Measurements from ENCODE around the gene MRFAP1. TPM values are rescaled to one million over a fixed set of nuclear protein-coding genes. Genes with fewer than 3 reads are reported as not detected.
"Not testable (repeated sequence)": the region's sequence is repeated elsewhere in the genome, so short reads cannot be mapped to it uniquely, and the experiment has no call there.

Gene MRFAP1
- total RNA-seq, 2 donors from 2014 or later: 148 to 153 TPM

DNA sequence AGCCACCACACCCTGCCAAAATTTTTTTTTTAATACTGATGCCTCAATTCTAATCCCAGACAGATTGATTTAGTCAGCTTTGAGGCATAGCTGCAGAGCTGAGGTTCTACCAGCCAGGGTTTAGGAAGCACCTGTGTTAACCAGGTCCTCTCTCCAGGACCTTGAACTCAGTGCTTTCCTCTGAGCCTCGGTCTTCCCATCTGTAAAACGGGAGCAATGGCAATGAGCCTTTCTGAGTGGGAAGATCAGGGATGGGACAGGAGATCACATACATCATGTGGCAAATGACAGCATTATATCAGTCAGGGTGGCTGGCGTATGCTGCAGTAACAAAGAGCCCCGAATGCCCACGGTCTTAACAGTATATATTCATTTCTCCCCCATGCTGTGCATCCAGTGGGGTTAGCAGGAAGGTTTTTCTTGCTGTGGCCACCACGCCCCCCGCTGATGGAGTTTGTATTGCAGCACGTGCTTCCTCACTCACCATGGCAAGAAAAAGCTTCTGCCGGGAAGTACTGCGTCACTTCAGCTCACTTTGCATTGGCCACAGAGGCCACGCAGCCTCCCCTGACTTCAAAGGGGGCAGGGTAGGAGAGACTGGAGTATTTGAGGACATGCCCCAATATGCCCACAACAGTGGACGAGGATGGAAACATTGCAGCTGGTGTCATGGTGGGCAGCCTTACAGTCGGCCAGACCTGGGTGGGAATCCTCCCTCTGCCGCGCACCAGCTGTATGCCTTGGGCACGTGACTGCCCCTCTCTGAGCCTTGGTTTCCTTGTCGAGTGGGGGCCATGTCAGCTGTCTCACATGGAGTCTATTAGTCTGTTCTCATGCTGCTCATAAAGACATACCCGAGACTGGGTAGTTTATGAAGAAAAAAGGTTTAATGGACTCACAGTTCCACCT is 24.1 kb upstream of the MRFAP1 start:
- no peak overlapping the region for H3K27ac Mint-ChIP-seq
- ATAC-seq (replicated peaks in 1 of 2) (no peak), DNase-seq (no peak)
- no peaks in the 10 kb centered on the region for H3K4me1 Mint-ChIP-seq (ENCODE audit: low read depth)
- peaks cover 2 to 10% of the 10 kb centered on the region in 2 donors for H3K36me3 Mint-ChIP-seq (ENCODE audit: insufficient read depth in 2 of 2)
- H3K27me3 Mint-ChIP-seq (ENCODE audit: low read depth): no peaks in the 10 kb centered on the region
- no peak overlapping the region for H3K4me3 Mint-ChIP-seq
- H3K9me3 Mint-ChIP-seq: no peaks in the 10 kb centered on the region

DNA sequence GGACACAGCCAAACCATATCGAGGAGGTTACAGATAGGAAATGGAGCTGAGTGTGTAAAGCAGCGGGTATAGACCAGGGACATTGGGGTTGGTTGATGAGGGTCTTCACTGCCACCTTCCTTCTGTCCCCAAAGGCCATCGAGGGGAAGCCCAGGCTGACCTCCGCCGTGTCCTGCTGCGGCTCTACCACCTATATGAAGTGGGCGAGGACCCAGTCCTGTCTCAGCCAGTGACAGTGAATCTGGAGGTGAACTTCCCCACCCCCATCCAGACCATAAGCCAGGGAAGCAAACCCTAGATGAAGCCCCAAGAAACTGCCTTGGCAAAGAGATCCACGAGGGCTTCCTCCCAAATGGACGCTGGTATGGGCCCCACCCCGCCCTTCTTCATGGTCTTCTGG is 23.2 kb upstream of the MRFAP1 start:
- DNase-seq (no peak), ATAC-seq (replicated peaks in 1 of 2) (no peak)
- no peaks in the 10 kb centered on the region for H3K27me3 Mint-ChIP-seq (ENCODE audit: low read depth)
- H3K27ac Mint-ChIP-seq: no peak overlapping the region
- H3K4me3 Mint-ChIP-seq: no peak overlapping the region
- no peaks in the 10 kb centered on the region for H3K4me1 Mint-ChIP-seq (ENCODE audit: low read depth)
- H3K36me3 Mint-ChIP-seq (ENCODE audit: insufficient read depth in 2 of 2): peaks cover 2 to 12% of the 10 kb centered on the region in 2 donors
- no peaks in the 10 kb centered on the region for H3K9me3 Mint-ChIP-seq

DNA sequence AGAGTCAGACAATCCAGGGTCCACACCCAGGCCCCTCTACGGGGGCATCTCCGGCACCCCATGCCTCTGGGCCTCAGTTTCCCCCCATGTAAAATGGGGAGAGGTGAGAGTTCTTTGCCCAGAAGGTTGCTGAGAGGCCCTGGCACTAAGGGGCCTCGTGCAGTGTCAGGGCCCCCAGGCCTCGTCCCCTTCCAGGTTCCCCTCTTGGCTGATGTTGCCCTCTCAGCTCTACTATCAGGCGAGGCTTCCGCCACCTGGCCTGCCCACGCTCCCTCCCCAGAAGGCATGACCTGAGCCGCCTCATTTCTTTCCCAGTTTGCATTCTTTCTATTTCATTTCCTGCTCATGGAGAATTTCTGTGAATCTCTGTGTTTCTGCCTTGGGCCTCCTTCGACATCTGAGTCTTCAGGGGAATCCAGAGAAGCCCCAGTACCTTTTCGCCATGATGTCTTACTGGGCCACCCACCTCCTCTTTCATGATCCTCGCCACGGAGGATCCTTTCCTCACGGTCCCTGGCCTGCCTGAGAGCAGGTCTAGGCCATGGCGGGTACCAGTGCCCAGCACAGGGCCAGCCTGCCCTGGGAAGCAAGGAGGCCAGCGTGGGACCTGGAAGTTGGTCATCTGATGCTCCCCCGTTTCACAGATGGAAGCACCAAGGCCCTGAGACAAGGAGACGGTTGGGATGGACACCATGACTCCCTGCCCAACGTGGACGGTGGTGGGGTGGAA is 21.9 kb upstream of the MRFAP1 start:
- H3K27ac Mint-ChIP-seq: no peak overlapping the region
- no peaks in the 10 kb centered on the region for H3K4me1 Mint-ChIP-seq (ENCODE audit: low read depth)
- H3K27me3 Mint-ChIP-seq (ENCODE audit: low read depth): no peaks in the 10 kb centered on the region
- DNase-seq (no peak), ATAC-seq (replicated peaks in 1 of 2) (no peak)
- H3K9me3 Mint-ChIP-seq: no peaks in the 10 kb centered on the region
- H3K36me3 Mint-ChIP-seq (ENCODE audit: insufficient read depth in 2 of 2): peaks cover 2 to 12% of the 10 kb centered on the region in 2 donors
- no peak overlapping the region for H3K4me3 Mint-ChIP-seq

DNA sequence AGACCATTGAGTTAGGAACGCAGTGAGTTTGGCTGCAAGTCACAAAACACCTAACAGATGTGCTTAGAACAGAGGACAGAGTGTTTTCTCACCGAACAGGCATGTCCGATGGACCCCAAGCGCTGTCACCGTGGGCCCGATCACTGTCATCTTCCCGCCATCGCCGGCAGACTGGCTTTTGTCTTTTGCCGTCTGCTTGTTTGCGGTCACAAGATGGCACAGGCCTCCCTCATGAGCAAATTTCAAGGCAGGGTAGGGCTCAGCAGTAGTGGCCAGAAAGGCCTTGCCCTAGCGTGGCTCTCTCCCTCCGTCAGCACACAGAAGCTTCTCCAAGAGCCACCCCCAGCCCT is 21.4 kb upstream of the MRFAP1 start:
- H3K9me3 Mint-ChIP-seq: no peaks in the 10 kb centered on the region
- no peak overlapping the region for H3K4me3 Mint-ChIP-seq
- ATAC-seq (replicated peaks in 1 of 2): no peak
- H3K36me3 Mint-ChIP-seq (ENCODE audit: insufficient read depth in 2 of 2): peaks cover 2 to 12% of the 10 kb centered on the region in 2 donors
- no peak for DNase-seq
- no peak overlapping the region for H3K27ac Mint-ChIP-seq
- no peaks in the 10 kb centered on the region for H3K4me1 Mint-ChIP-seq (ENCODE audit: low read depth)
- H3K27me3 Mint-ChIP-seq (ENCODE audit: low read depth): no peaks in the 10 kb centered on the region

DNA sequence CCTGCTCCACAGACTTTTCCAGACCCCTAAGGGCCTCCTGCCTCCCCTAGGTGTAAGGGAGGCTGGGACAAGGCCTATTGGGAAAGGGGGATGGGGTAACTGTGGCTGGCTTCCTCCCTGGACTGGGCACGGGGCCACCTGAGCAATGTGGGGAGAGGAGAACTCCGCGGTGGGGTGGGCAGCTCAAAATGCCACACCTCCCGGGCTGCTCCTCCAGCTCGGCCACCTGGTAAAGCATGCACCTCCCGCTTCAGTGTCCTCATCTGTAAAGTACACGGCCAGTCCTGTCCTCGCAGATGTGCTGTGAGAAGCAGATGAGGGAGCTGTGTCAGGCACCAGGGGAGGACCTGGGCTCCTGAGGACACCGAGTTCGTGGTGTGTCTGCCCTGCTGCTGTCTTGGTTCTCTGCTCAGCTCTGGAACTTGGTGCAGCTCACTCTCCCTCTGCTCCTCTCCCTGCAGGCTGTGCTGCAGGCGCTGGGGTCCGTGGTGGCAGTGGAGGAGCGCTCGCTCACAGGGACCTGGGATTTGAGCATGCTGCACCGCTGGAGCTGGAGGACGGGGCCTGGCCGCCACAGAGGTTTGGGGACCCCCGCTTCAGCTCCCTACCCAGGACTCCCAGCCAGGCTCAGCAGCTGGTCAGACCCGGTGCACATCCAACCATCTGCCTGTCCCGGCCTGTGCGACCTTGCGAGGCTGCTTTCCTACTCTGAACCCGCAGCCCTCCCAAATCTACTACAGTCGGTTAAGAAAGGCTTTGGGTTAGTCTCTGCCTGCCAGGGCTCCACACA is 20.8 kb upstream of the MRFAP1 start:
- Mint-ChIP-seq H3K4me1 (ENCODE audit: low read depth) (no peaks in the 10 kb centered on the region), H3K36me3 (ENCODE audit: insufficient read depth in 2 of 2) (peaks cover 2 to 12% of the 10 kb centered on the region in 2 donors), H3K27me3 (ENCODE audit: low read depth) (no peaks in the 10 kb centered on the region), H3K9me3 (no peaks in the 10 kb centered on the region), H3K27ac (no peak overlapping the region), H3K4me3 (no peak overlapping the region)
- no peak for DNase-seq
- no peak for ATAC-seq (replicated peaks in 1 of 2)

DNA sequence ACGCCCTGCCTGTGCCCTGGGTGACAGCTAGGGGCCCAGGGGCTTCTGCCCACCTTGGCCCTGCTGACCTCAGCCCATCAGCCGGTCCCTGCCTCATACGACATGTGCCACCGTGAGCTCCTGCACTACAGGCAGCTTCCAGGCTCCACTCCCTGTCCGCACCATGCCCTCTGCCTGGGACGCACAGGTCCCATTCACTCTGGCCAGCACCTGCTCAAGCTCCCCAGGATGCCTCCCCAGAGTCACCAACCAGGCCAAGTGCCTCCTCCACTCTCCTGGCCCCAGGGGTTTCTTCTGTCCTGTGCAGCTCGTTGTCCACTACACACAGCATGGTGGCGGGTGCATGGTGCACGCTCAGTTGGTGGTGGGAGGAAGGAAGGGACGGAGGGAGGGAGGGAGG is 20.2 kb upstream of the MRFAP1 start:
- H3K4me1 Mint-ChIP-seq (ENCODE audit: low read depth): no peaks in the 10 kb centered on the region
- DNase-seq (no peak), ATAC-seq (replicated peaks in 1 of 2) (no peak)
- H3K4me3 Mint-ChIP-seq: no peak overlapping the region
- H3K27ac Mint-ChIP-seq: no peak overlapping the region
- peaks cover 2 to 12% of the 10 kb centered on the region in 2 donors for H3K36me3 Mint-ChIP-seq (ENCODE audit: insufficient read depth in 2 of 2)
- H3K9me3 Mint-ChIP-seq: no peaks in the 10 kb centered on the region
- H3K27me3 Mint-ChIP-seq (ENCODE audit: low read depth): no peaks in the 10 kb centered on the region

DNA sequence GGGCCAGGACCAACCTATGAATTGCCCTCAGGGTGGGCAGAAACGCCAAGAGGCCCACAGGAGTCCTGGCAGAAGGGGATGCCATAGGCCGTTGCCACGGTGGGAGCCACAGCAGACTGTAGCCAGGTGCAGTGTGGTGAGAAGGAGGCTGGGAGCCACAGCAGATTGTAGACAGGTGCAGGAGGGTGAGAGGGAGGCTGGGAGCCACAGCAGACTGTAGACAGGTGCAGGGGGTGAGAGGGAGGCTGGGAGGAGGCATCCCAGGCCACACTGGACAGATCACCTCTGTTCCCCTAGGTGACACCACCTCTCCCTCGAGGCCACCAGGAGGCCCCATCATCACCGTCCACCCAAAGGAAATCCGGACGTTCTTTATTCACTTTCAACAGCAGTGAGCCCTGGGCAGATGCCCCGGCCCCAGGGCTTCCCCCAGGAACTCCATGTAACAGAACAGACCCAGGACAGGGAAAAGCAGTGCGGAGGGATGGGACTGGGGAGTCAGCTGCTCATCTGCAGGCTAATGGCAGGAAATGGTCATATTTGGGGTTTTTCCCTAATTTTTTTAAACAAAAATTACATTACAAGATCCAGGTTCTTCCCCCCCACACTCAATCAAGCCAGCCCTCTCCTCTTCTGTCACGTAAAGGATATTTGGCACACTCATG is 19.5 kb upstream of the MRFAP1 start:
- peaks cover 2 to 12% of the 10 kb centered on the region in 2 donors for H3K36me3 Mint-ChIP-seq (ENCODE audit: insufficient read depth in 2 of 2)
- DNase-seq (no peak), ATAC-seq (replicated peaks in 1 of 2) (no peak)
- H3K9me3 Mint-ChIP-seq: no peaks in the 10 kb centered on the region
- H3K4me3 Mint-ChIP-seq: no peak overlapping the region
- H3K27me3 Mint-ChIP-seq (ENCODE audit: low read depth): no peaks in the 10 kb centered on the region
- H3K4me1 Mint-ChIP-seq (ENCODE audit: low read depth): no peaks in the 10 kb centered on the region
- no peak overlapping the region for H3K27ac Mint-ChIP-seq

DNA sequence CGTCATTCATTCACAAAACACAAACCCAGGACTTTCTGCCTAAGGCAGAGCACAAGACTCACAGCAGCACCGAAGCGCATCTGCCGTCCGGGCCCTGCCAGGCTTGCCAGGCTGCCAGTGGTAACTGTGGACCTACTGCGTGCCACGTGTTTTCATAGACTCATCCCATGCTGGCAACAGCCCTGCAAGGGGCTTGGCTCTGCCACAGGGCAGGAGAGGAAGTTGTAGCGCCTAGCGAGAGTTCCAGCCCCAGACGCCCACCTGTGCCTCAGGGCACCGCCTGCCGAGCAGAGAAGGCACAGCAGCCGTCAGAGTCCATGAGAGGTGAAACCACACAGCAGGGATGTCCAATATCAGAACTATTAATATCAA is 18.9 kb upstream of the MRFAP1 start:
- DNase-seq: no peak
- H3K36me3 Mint-ChIP-seq (ENCODE audit: insufficient read depth in 2 of 2): peaks cover 2 to 9% of the 10 kb centered on the region in 2 donors
- ATAC-seq (replicated peaks in 1 of 2): no peak
- H3K4me1 Mint-ChIP-seq (ENCODE audit: low read depth): no peaks in the 10 kb centered on the region
- H3K27me3 Mint-ChIP-seq (ENCODE audit: low read depth): no peaks in the 10 kb centered on the region
- no peak overlapping the region for H3K27ac Mint-ChIP-seq
- H3K9me3 Mint-ChIP-seq: no peaks in the 10 kb centered on the region
- no peak overlapping the region for H3K4me3 Mint-ChIP-seq

DNA sequence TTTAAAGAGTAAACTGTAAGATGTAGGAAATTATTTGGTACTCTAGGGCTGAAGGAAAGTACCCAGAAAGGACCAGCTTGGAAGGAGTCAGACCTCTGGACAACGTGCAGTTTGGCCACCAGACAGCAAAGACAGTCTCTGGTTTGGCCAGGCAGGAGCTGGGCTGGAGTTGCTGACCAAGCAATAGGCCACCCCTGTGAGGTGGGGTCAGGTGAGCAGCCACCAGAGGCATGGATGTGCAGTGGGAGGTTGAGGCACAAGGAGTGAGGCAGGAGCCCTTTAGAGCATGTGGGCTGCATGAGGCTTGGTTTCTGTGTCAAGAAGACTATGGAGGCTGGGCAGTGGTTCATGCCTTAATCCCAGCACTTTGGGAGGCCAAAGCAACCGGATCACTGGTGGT is 17.7 kb upstream of the MRFAP1 start:
- H3K27me3 Mint-ChIP-seq (ENCODE audit: low read depth): no peaks in the 10 kb centered on the region

DNA sequence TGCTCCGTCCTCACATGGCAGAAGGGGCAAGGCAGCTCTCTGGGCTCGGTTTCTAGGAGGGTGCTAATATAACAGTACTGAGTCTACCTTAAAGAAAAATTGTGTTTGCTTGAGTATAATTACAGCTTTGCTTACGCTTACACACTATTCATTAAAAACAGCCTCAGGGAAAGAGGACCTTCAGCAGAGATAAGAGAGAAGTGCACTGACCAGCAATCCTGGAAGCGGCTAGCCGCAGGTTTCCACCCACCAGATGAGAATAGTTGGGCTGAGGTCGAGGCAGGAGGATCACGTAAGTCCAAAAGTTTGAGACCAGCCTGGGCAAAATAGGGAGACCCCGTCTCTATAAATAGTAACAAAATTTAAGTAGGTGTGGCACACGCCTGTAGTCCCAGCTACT is 15.2 kb upstream of the MRFAP1 start:
- H3K27ac Mint-ChIP-seq: no peak overlapping the region
- H3K9me3 Mint-ChIP-seq: no peaks in the 10 kb centered on the region
- peaks cover 0 to 2% of the 10 kb centered on the region in 2 donors for H3K36me3 Mint-ChIP-seq (ENCODE audit: insufficient read depth in 2 of 2)
- ATAC-seq (replicated peaks in 1 of 2): no peak
- no peak for DNase-seq
- H3K27me3 Mint-ChIP-seq (ENCODE audit: low read depth): no peaks in the 10 kb centered on the region
- no peaks in the 10 kb centered on the region for H3K4me1 Mint-ChIP-seq (ENCODE audit: low read depth)
- H3K4me3 Mint-ChIP-seq: no peak overlapping the region

More for the DNA sequence above, 17.7 kb upstream of the MRFAP1 start:
- DNase-seq (no peak), ATAC-seq (replicated peaks in 1 of 2) (no peak)
- peaks cover 0 to 6% of the 10 kb centered on the region in 2 donors for H3K36me3 Mint-ChIP-seq (ENCODE audit: insufficient read depth in 2 of 2)
- no peaks in the 10 kb centered on the region for H3K4me1 Mint-ChIP-seq (ENCODE audit: low read depth)
- H3K9me3 Mint-ChIP-seq: no peaks in the 10 kb centered on the region
- no peak overlapping the region for H3K27ac Mint-ChIP-seq
- H3K4me3 Mint-ChIP-seq: no peak overlapping the region

DNA sequence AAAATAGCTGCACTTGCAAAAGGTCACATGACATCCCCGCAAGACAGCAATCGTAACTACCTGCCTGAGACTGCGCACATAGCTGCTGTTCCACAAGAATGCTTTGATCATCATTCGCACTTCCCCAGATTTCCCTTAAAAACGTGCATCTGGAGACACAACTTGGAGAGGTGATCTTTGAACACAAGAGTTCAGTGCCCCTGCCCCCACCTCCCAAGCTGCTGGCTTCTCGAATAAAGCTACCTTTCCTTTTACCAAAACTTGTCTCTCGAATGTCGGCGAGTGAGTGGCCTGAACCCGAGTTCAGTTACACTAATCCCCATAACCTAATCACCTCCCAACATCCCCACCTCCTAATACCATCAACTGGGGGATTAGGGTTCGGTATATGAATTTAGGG is 14.4 kb upstream of the MRFAP1 start:
- DNase-seq: no peak
- ATAC-seq (replicated peaks in 1 of 2): no peak
- H3K36me3 Mint-ChIP-seq (ENCODE audit: insufficient read depth in 2 of 2): peaks cover 0 to 2% of the 10 kb centered on the region in 2 donors
- H3K4me3 Mint-ChIP-seq: no peak overlapping the region
- no peaks in the 10 kb centered on the region for H3K4me1 Mint-ChIP-seq (ENCODE audit: low read depth)
- H3K27me3 Mint-ChIP-seq (ENCODE audit: low read depth): no peaks in the 10 kb centered on the region
- H3K27ac Mint-ChIP-seq: no peak overlapping the region
- H3K9me3 Mint-ChIP-seq: no peaks in the 10 kb centered on the region

DNA sequence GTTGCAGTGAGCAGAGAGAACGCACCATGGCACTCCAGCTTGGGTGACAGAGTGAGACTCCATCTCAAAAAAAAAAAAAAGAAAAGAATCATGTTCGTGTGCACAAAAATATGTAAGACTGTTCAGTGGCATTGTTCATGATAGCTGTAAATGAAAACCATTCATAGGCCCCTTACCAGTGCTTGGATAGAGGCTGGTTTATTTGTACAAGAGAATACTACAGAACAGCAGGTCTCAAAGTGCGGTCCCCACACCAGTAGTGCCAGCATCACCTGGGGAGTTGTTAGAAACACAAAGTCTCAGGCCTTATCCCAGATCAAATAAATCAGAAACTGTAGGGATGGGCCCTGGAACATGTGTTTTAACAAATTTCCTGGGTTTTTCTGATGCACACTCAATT is 12.7 kb upstream of the MRFAP1 start:
- ATAC-seq (replicated peaks in 1 of 2): no peak
- no peak for DNase-seq
- Mint-ChIP-seq H3K4me3 (no peak overlapping the region), H3K4me1 (ENCODE audit: low read depth) (no peaks in the 10 kb centered on the region), H3K9me3 (no peaks in the 10 kb centered on the region), H3K27me3 (ENCODE audit: low read depth) (no peaks in the 10 kb centered on the region), H3K27ac (peak overlapping the region; percentile 32), H3K36me3 (ENCODE audit: insufficient read depth in 2 of 2) (no peaks in the 10 kb centered on the region)

DNA sequence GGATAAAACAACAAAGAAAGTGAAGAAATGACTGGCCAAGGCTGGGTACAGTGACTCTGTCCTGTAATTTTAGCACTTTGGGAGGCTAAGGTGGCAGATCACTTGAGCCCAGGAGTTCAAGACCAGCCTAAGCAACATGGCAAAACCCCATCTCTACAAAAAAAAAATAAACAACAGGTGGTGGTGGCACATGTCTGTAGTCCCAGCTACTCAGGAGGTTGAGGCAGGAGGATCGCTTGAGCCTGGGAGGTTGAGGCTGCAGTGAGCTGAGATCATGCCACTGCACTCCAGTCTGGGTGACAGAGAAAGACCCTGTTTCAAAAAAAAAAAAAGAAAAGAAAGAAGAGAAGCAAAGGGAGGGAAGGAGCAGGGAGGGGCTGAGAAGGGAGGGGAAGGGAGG is 12.0 kb upstream of the MRFAP1 start:
- ATAC-seq (replicated peaks in 1 of 2); H3K9me3 Mint-ChIP-seq; H3K27me3 Mint-ChIP-seq (ENCODE audit: low read depth); H3K4me3 Mint-ChIP-seq; H3K36me3 Mint-ChIP-seq (ENCODE audit: insufficient read depth in 2 of 2); DNase-seq; H3K4me1 Mint-ChIP-seq (ENCODE audit: low read depth): not testable (repeated sequence)
- peak overlapping the region; percentile 32 for H3K27ac Mint-ChIP-seq

Measured in activated T-cell treated with anti-CD3 and anti-CD28 coated beads, Interleukin-2, amount 50 U/mL, for 72 hours (primary cell).